Gastrocnemius medialis (tissue), 4 donors: ENCODE measurements around the gene OR6J1. TPM values are rescaled to one million over a fixed set of nuclear protein-coding genes. Genes with fewer than 3 reads are reported as not detected.
"Not testable (repeated sequence)": the region's sequence is repeated elsewhere in the genome, so short reads cannot be mapped to it uniquely, and the experiment has no call there.

Experiments
- ATAC-seq, 2 donors: fragments of 150-250 bp; one replicate each; pipeline ENCODE4 v1.9.1; 2016
- DNase-seq, 2 donors: peaks; one replicate each; pipeline ENCODE4 v3.0.0-alpha.2; 2019
- H3K27ac ChIP-seq, 4 donors: fragments of 200-600 bp; sonication (generic); 1 replicate in 1 of 4; 2 replicates in 3 of 4; pipeline ENCODE4 v1.5.1; 2016 to 2018; ENCODE audit warnings: mild to moderate bottlenecking in 2 of 4, moderate library complexity in 1 of 4
- H3K27me3 ChIP-seq, 3 donors: fragments of 200-600 bp; sonication (generic) in 2 of 3; 1 replicate in 1 of 3; 2 replicates in 2 of 3; pipeline versions ENCODE4 v1.5.1 to v1.6.0; 2016 to 2019; ENCODE audit warnings: mild to moderate bottlenecking in 1 of 3, moderate library complexity in 1 of 3
- H3K36me3 ChIP-seq, 2 donors: fragments of 200-600 bp; sonication (generic) in 1 of 2; one replicate each; pipeline ENCODE4 v1.5.1; 2017 to 2018
- H3K4me1 ChIP-seq, 2 donors: fragments of 200-600 bp; sonication (generic) in 1 of 2; one replicate each; pipeline ENCODE4 v1.5.1; 2016 to 2017; ENCODE audit warnings: mild to moderate bottlenecking in 2 of 2
- H3K4me3 ChIP-seq, 4 donors: fragments of 200-600 bp; sonication (generic) in 3 of 4; 1 replicate in 1 of 4; 2 replicates in 3 of 4; pipeline ENCODE4 v1.5.1; 2016 to 2019; ENCODE audit warnings: mild to moderate bottlenecking in 2 of 4
- H3K9me3 ChIP-seq, 3 donors: fragments of 200-600 bp; sonication (generic) in 2 of 3; 1 replicate in 1 of 3; 2 replicates in 2 of 3; pipeline ENCODE4 v1.5.1; 2016 to 2019
- CTCF ChIP-seq, 5 experiments: fragments of 450-650 bp in 3 of 5; fragments of 200-600 bp in 2 of 5; sonication (generic) in 2 of 5; IDR thresholded peaks in 4 of 5; conservative IDR thresholded peaks in 1 of 5; 1 replicate in 4 of 5; 2 replicates in 1 of 5; pipeline ENCODE4 v1.5.1; 2016 to 2019; ENCODE audit warnings: antibody characterized with exemption in 5 of 5, mild to moderate bottlenecking in 3 of 5, moderate library complexity in 3 of 5
- POLR2A ChIP-seq, 2 donors: fragments of 450-650 bp; IDR thresholded peaks; one replicate each; pipeline ENCODE4 v1.6.1; 2017; ENCODE audit warnings: antibody characterized with exemption in 2 of 2, mild to moderate bottlenecking in 2 of 2, moderate library complexity in 2 of 2
- in situ Hi-C, 4 donors: fragments of 200-750 bp; cut with MboI; loops; one replicate each; pipeline versions ENCODE4 v1.15.0 to v1.8.0; 2017; ENCODE audit warnings: low sequenced_read_pairs in 4 of 4
- intact Hi-C: fragments of 100-400 bp; cut with DNase I; formaldehyde crosslinking; loops from one replicate; pipeline ENCODE4 v1.15.1; 2023; ENCODE audit warnings: low total_unique reads
- total RNA-seq, 4 donors: library from RNA; depleted of rRNA; stranded (reverse); fragments of >200 nt; gene quantifications; one replicate each; pipeline versions ENCODE4 v1.1.0 to v1.2.3, GENCODE V29; 2016

OR6J1 gene
- total RNA-seq, 4 donors from 2014 or later, result not detected

DNA sequence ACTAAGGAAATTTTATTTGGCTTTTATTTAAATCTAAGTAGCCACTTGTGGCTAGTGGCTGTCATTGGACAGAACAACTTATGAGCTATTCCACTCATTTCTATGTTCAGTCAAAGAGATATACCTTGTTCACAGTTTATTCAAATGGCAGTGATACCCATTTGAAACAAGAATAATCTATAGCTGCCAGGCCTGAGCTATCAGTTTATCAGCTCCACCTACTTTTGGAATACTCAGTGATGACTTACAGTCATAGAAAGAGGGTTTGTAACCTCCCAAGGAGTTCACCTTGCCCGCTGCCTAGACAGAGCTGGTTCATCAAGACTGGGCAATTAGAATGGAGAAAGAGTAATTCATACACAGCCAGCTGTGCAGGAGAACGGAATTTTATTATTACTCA lies 50.6 kb downstream of the OR6J1 start:
- in situ Hi-C loops, result loop anchor here in 3 of 4 donors (10.0 to 25.0 kb wide), 4 partner anchors 171 to 969 kb away; partner anchors contain the start of genes HOMEZ (in 2 of the 3), AP1G2 (in 1 of the 3), BCL2L2 (in 1 of the 3) and OXA1L (in 1 of the 3)
- Histone ChIP-seq H3K36me3 (no peaks in the 10 kb centered on the region), H3K4me1 (peaks cover 7 to 15% of the 10 kb centered on the region in 2 donors), H3K27ac (no peak overlapping the region), H3K27me3 (no peaks in the 10 kb centered on the region), H3K9me3 (no peaks in the 10 kb centered on the region), H3K4me3 (no peak overlapping the region)
- DNase-seq (no peak), ATAC-seq (no peak)
- TF ChIP-seq POLR2A (IDR thresholded peaks at IDR 0.05), result no peak
- no peak for TF ChIP-seq CTCF (IDR thresholded peaks at IDR 0.05 in 4 of 5, conservative IDR thresholded peaks at IDR 0.05 in 1 of 5)
- intact Hi-C loops, result loop anchor here (10.0 kb wide), 1 partner anchor 711 kb away; the partner anchor contains the start of genes BCL2L2 and PPP1R3E

DNA sequence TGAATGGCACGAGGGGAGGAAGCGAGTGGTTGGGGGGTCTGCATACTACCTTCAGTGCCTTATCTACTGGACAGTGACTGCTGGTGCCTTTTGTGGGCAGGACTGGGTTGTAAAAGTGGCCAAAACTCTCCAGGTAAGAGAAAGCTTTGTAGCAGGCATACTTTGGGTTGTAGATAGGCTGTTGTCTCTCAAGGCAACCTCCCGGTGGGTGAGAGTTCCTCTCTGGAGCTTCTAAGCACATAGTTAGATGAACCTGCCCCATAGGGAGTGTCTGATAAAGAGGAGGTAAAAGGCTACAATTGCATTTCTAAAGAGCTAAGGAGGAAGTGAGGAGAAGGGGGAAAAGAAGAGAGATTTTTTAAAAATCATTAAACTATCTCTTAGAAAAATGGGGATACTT lies 51.0 kb downstream of the OR6J1 start:
- in situ Hi-C loops (loop anchor here in 3 of 4 donors (10.0 to 25.0 kb wide), 4 partner anchors 172 to 969 kb away; partner anchors contain the start of genes HOMEZ (in 2 of the 3), AP1G2 (in 1 of the 3), BCL2L2 (in 1 of the 3) and OXA1L (in 1 of the 3)), intact Hi-C loops (loop anchor here (10.0 kb wide), 1 partner anchor 712 kb away; the partner anchor contains the start of genes BCL2L2 and PPP1R3E)
- ATAC-seq (no peak), DNase-seq (no peak)
- Histone ChIP-seq H3K4me3 (no peak overlapping the region), H3K27me3 (no peaks in the 10 kb centered on the region), H3K9me3 (no peaks in the 10 kb centered on the region), H3K27ac (no peak overlapping the region), H3K4me1 (peaks cover 8 to 19% of the 10 kb centered on the region in 2 donors), H3K36me3 (no peaks in the 10 kb centered on the region)
- no peak for TF ChIP-seq CTCF (IDR thresholded peaks at IDR 0.05 in 4 of 5, conservative IDR thresholded peaks at IDR 0.05 in 1 of 5)
- no peak for TF ChIP-seq POLR2A (IDR thresholded peaks at IDR 0.05)

DNA sequence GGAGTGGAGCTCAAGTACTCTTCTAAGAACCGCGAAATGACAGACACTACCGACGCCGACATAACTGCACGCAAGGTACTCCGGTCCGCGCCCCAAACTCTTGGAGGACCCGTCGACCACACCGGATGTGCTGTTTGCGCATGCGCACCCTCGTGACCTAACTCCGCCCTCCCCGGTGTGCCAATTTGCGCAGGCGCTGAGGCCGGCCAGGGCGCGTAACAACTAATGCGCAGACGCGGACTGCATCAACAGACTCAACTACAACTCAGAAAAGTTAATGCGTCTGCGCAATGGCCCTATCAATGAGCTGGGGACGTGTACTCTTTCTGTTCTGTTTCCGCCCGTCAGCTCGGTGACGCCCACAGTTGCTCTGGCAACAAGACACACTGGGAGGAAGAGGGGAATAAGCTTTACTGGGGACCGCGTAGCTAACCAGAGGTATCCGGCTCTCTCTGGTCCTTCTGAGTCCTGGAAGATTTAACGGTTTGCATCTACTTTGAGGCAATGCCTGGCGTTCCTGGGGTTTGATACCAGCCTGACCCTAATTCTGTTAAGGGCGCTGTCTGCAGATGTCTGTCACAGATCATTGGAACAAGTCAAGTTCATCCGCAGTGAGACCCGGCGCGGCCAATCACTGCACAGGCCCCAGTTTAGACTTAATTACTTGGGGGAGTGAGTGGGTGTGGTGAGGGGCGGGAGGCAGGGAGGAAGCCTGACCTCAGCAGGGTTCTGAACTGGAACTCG lies 54.9 kb downstream of the OR6J1 start, which contains the start of gene DAD1:
DAD1 (minus strand) TSS at position 129 of the 744 bp plus-strand sequence; CDS start at position 62, 67 bp downstream.
- H3K27me3 ChIP-seq, result no peaks in the 10 kb centered on the region
- no peaks in the 10 kb centered on the region for H3K9me3 ChIP-seq
- ATAC-seq (peak; percentile 100), DNase-seq (peak; percentile 97 to 98)
- TF ChIP-seq CTCF (IDR thresholded peaks at IDR 0.05 in 4 of 5, conservative IDR thresholded peaks at IDR 0.05 in 1 of 5) (peak in 1 of 5 experiments; percentile 27), POLR2A (IDR thresholded peaks at IDR 0.05) (peak; percentile 78 to 84)
- intact Hi-C loops, result loop anchor here (1.0 to 5.0 kb wide), 2 partner anchors 9 to 1907 kb away; partner anchors contain the start of genes ABHD4 and RNASE4
- peaks cover 27 to 35% of the 10 kb centered on the region in 2 donors for H3K4me1 ChIP-seq
- peak within 1 kb of the TSS; percentile 70 to 95 (median 83) for H3K4me3 ChIP-seq
- no peaks in the 10 kb centered on the region for H3K36me3 ChIP-seq
- peak within 1 kb of the TSS; percentile 82 to 92 (median 87) for H3K27ac ChIP-seq
- in situ Hi-C loops, result loop anchor here in 3 of 4 donors (25.0 kb wide), 3 partner anchors 698 to 973 kb away; partner anchors contain the start of genes HOMEZ (in 2 of the 3), AP1G2 (in 1 of the 3), BCL2L2 (in 1 of the 3) and PABPN1 (in 1 of the 3)

GRCh38 chr14:22588526-22589095 lies 55.5 kb downstream of the OR6J1 start:
- H3K27me3 ChIP-seq, result no peaks in the 10 kb centered on the region
- TF ChIP-seq POLR2A (IDR thresholded peaks at IDR 0.05) (no peak), CTCF (IDR thresholded peaks at IDR 0.05 in 4 of 5, conservative IDR thresholded peaks at IDR 0.05 in 1 of 5) (no peak)
- peak in 1 of 2 donors; percentile 45 for ATAC-seq
- intact Hi-C loops, result loop anchor here (1.0 to 5.0 kb wide), 2 partner anchors 10 to 1906 kb away; partner anchors contain the start of genes ABHD4 and RNASE4
- H3K27ac ChIP-seq, result peak overlapping the region; percentile 82 to 92 (median 87)
- H3K9me3 ChIP-seq, result no peaks in the 10 kb centered on the region
- no peaks in the 10 kb centered on the region for H3K36me3 ChIP-seq
- peak overlapping the region; percentile 70 to 95 (median 83) for H3K4me3 ChIP-seq
- in situ Hi-C loops, result loop anchor here in 3 of 4 donors (25.0 kb wide), 3 partner anchors 699 to 974 kb away; partner anchors contain the start of genes HOMEZ (in 2 of the 3), AP1G2 (in 1 of the 3), BCL2L2 (in 1 of the 3) and PABPN1 (in 1 of the 3)
- H3K4me1 ChIP-seq, result peaks cover 27 to 35% of the 10 kb centered on the region in 2 donors
- no peak for DNase-seq

GRCh38 chr14:22587677-22588422 lies 56.3 kb downstream of the OR6J1 start:
- H3K27ac ChIP-seq, result peak overlapping the region in 3 of 4 donors; percentile 82 to 90 (median 84)
- in situ Hi-C loops, result loop anchor here in 3 of 4 donors (25.0 kb wide), 3 partner anchors 699 to 974 kb away; partner anchors contain the start of genes HOMEZ (in 2 of the 3), AP1G2 (in 1 of the 3), BCL2L2 (in 1 of the 3) and PABPN1 (in 1 of the 3)
- not testable (repeated sequence) for DNase-seq, H3K9me3 ChIP-seq, H3K36me3 ChIP-seq, ATAC-seq, H3K27me3 ChIP-seq
- intact Hi-C loops, result loop anchor here (5.0 kb wide), 1 partner anchor 1906 kb away; the partner anchor contains the start of gene RNASE4
- peak overlapping the region; percentile 70 to 95 (median 83) for H3K4me3 ChIP-seq
- H3K4me1 ChIP-seq, result peaks cover 27 to 35% of the 10 kb centered on the region in 2 donors
